Astrocyte (in vitro differentiated cells and primary cell): Measurements from ENCODE around the gene CD81. TPM values are rescaled to one million over a fixed set of nuclear protein-coding genes. Genes with fewer than 3 reads are reported as not detected.

Source experiments
- DNase-seq: peaks from one replicate; pipeline ENCODE4 v3.0.0-alpha.2; 2010; ENCODE audit warnings: low read depth
- FAIRE-seq: peaks from 2 replicates; lab custom pipeline; 2011; peaks lifted over from hg19 to GRCh38; lab: Jason Lieb, UNC
- H2AFZ ChIP-seq: 2 replicates; pipeline ENCODE4 v1.6.0; 2012; ENCODE audit warnings: low read depth, low read length, inconsistent platforms
- H3K27ac ChIP-seq: 2 replicates; pipeline ENCODE4 v1.5.1; 2011; ENCODE audit warnings: low read depth, low read length, inconsistent platforms
- H3K27me3 ChIP-seq: 2 replicates; pipeline ENCODE4 v1.6.0; 2011; ENCODE audit warnings: low read length, inconsistent platforms; ENCODE audit not compliant: insufficient read depth
- H3K36me3 ChIP-seq: 2 replicates; pipeline ENCODE4 v1.5.1; 2011; ENCODE audit warnings: low read length, inconsistent platforms; ENCODE audit not compliant: insufficient read depth
- H3K4me1 ChIP-seq: 2 replicates; pipeline ENCODE4 v1.5.1; 2011; ENCODE audit warnings: low read length, inconsistent platforms; ENCODE audit not compliant: insufficient read depth
- H3K4me2 ChIP-seq: 2 replicates; pipeline ENCODE4 v1.6.0; 2012; ENCODE audit warnings: low read length, inconsistent platforms
- H3K4me3 ChIP-seq: 2 replicates; pipeline ENCODE4 v1.5.1; 2011; ENCODE audit warnings: low read depth, mild to moderate bottlenecking, low read length, inconsistent platforms; ENCODE audit not compliant: insufficient read depth
- H3K79me2 ChIP-seq: 2 replicates; pipeline ENCODE4 v1.6.0; 2012; ENCODE audit warnings: mild to moderate bottlenecking, low read length, inconsistent platforms; ENCODE audit not compliant: insufficient read depth
- H3K9ac ChIP-seq: 2 replicates; pipeline ENCODE4 v1.6.0; 2012; ENCODE audit warnings: mild to moderate bottlenecking, low read length, inconsistent platforms
- H3K9me3 ChIP-seq: 2 replicates; pipeline ENCODE4 v1.5.1; 2012; ENCODE audit warnings: low read depth, mild to moderate bottlenecking, low read length, inconsistent platforms; ENCODE audit not compliant: insufficient read depth
- H4K20me1 ChIP-seq: 2 replicates; pipeline ENCODE4 v1.6.0; 2012; ENCODE audit warnings: low read length, inconsistent platforms; ENCODE audit not compliant: insufficient read depth
- H3K27ac Mint-ChIP-seq: one replicate; pipeline ENCODE4 v1.8.0; 2021; ENCODE audit warnings: mild to moderate bottlenecking, mixed read lengths; ENCODE audit not compliant: unreplicated experiment
- H3K27me3 Mint-ChIP-seq: one replicate; pipeline ENCODE4 v1.8.0; 2021; ENCODE audit warnings: low read depth, mixed read lengths; ENCODE audit not compliant: unreplicated experiment
- H3K36me3 Mint-ChIP-seq: one replicate; pipeline ENCODE4 v1.8.0; 2021; ENCODE audit warnings: low read depth, mixed read lengths; ENCODE audit not compliant: unreplicated experiment
- H3K4me1 Mint-ChIP-seq: one replicate; pipeline ENCODE4 v1.8.0; 2021; ENCODE audit warnings: low read depth, mixed read lengths; ENCODE audit not compliant: unreplicated experiment
- H3K4me3 Mint-ChIP-seq: one replicate; pipeline ENCODE4 v1.8.0; 2021; ENCODE audit warnings: mild to moderate bottlenecking, moderate library complexity, mixed read lengths; ENCODE audit not compliant: unreplicated experiment
- H3K9me3 Mint-ChIP-seq: one replicate; pipeline ENCODE4 v1.8.0; 2021; ENCODE audit warnings: mild to moderate bottlenecking, mixed read lengths; ENCODE audit not compliant: unreplicated experiment
- CTCF ChIP-seq: IDR thresholded peaks from 2 replicates; pipeline ENCODE4 v1.5.1; 2011; ENCODE audit warnings: low read depth, mild to moderate bottlenecking, inconsistent platforms, low read length, moderate library complexity; ENCODE audit not compliant: insufficient read depth
- EZH2 ChIP-seq: IDR thresholded peaks from 2 replicates; pipeline ENCODE4 v1.6.1; 2012; ENCODE audit warnings: mild to moderate bottlenecking, low read length, inconsistent platforms; ENCODE audit not compliant: insufficient read depth
- total RNA-seq: library from RNA; stranded (reverse); gene quantifications from 2 replicates; pipeline ENCODE4 v1.2.1, GENCODE V29; 2021

The CD81 gene
- total RNA-seq, 1 donor from 2014 or later = 625 TPM

GRCh38 chr11:2439820-2440219 lies 62.7 kb downstream of the CD81 start:
- Mint-ChIP-seq H3K9me3 (peaks cover 13% of the 10 kb centered on the region), H3K27ac (no peak overlapping the region), H3K36me3 (no peaks in the 10 kb centered on the region), H3K27me3 (peaks cover 66% of the 10 kb centered on the region), H3K4me1 (no peaks in the 10 kb centered on the region), H3K4me3 (no peak overlapping the region)
- no peaks in the 10 kb centered on the region for H4K20me1 ChIP-seq
- H2AFZ ChIP-seq = no peak overlapping the region
- FAIRE-seq (no peak), DNase-seq (no peak)
- no peaks in the 10 kb centered on the region for H3K4me1 ChIP-seq
- no peak for TF ChIP-seq EZH2
- no peak for TF ChIP-seq CTCF
- no peak overlapping the region for H3K27ac ChIP-seq
- no peak overlapping the region for H3K9ac ChIP-seq
- no peak overlapping the region for H3K4me3 ChIP-seq
- H3K27me3 ChIP-seq = peaks cover 20% of the 10 kb centered on the region
- H3K9me3 ChIP-seq = peaks cover 10% of the 10 kb centered on the region
- no peaks in the 10 kb centered on the region for H3K79me2 ChIP-seq
- H3K36me3 ChIP-seq = no peaks in the 10 kb centered on the region
- H3K4me2 ChIP-seq = no peak overlapping the region

- H3K27me3 Mint-ChIP-seq = peaks cover 71% of the 10 kb centered on the region
- H3K27me3 ChIP-seq = peaks cover 20% of the 10 kb centered on the region
Observed at GRCh38 chr11:2440646-2441045, 63.5 kb downstream of the CD81 start.

More at GRCh38 chr11:2440646-2441045, 63.5 kb downstream of the CD81 start:
- Histone ChIP-seq H3K79me2 (no peaks in the 10 kb centered on the region), H3K4me2 (no peak overlapping the region), H3K4me3 (no peak overlapping the region), H3K9ac (no peak overlapping the region), H3K27ac (no peak overlapping the region), H3K4me1 (no peaks in the 10 kb centered on the region), H3K36me3 (no peaks in the 10 kb centered on the region), H2AFZ (no peak overlapping the region), H4K20me1 (no peaks in the 10 kb centered on the region), H3K9me3 (peaks cover 10% of the 10 kb centered on the region)
- TF ChIP-seq CTCF = no peak
- TF ChIP-seq EZH2 = no peak
- no peak overlapping the region for H3K27ac Mint-ChIP-seq
- FAIRE-seq (no peak), DNase-seq (no peak)
- no peaks in the 10 kb centered on the region for H3K36me3 Mint-ChIP-seq
- H3K4me1 Mint-ChIP-seq = no peaks in the 10 kb centered on the region
- H3K9me3 Mint-ChIP-seq = peaks cover 13% of the 10 kb centered on the region
- no peak overlapping the region for H3K4me3 Mint-ChIP-seq
